ENCODE data around the gene MAGOH. TPM values are rescaled to one million over a fixed set of nuclear protein-coding genes. Genes with fewer than 3 reads are reported as not detected.
"Not testable (repeated sequence)": the region's sequence is repeated elsewhere in the genome, so short reads cannot be mapped to it uniquely, and the experiment has no call there.

The MAGOH gene
- total RNA-seq, 2 experiments from 2014 or later, result 90.9 to 91.4 TPM

- H3K4me3 Mint-ChIP-seq, result no peak overlapping the region
- no peaks in the 10 kb centered on the region for H3K4me1 Mint-ChIP-seq (ENCODE audit: low read depth)
- peaks cover 60% of the 10 kb centered on the region for H3K36me3 Mint-ChIP-seq (ENCODE audit: low read depth)
- DNase-seq (no peak), ATAC-seq (no peak)
- TF ChIP-seq CTCF (IDR thresholded peaks at IDR 0.05), result no peak
- no peak overlapping the region for H3K27ac Mint-ChIP-seq
- H3K9me3 Mint-ChIP-seq, result peaks cover 12% of the 10 kb centered on the region
- CTCF ChIA-PET, result interaction anchor here (1.5 kb wide), 1 partner anchor 22 kb away, joined by 5 read pairs; no protein-coding TSS in a partner anchor
- intact Hi-C loops (cut with micrococcal nuclease), result no loop called here
- H3K27me3 Mint-ChIP-seq, result no peaks in the 10 kb centered on the region
- POLR2A ChIA-PET, result interaction anchor here (1.1 kb wide), 1 partner anchor 12 kb away, joined by 5 read pairs; no protein-coding TSS in a partner anchor
These were observed 30.6 kb downstream of the MAGOH start for GRCh38 chr1:53207726-53208125.

- intact Hi-C loops (cut with micrococcal nuclease), result no loop called here
- Mint-ChIP-seq H3K4me3 (no peak overlapping the region), H3K27me3 (no peaks in the 10 kb centered on the region), H3K9me3 (peaks cover 12% of the 10 kb centered on the region), H3K36me3 (ENCODE audit: low read depth) (peaks cover 64% of the 10 kb centered on the region), H3K27ac (no peak overlapping the region), H3K4me1 (ENCODE audit: low read depth) (no peaks in the 10 kb centered on the region)
- DNase-seq (no peak), ATAC-seq (no peak)
- ChIA-PET CTCF (no interaction called here), POLR2A (interaction anchor here (1.1 kb wide), 1 partner anchor 13 kb away, joined by 5 read pairs; no protein-coding TSS in a partner anchor)
- TF ChIP-seq CTCF (IDR thresholded peaks at IDR 0.05), result no peak
These were observed 31.5 kb downstream of the MAGOH start for GRCh38 chr1:53206735-53207379.

- intact Hi-C loops (cut with micrococcal nuclease); H3K27ac Mint-ChIP-seq; ATAC-seq; H3K27me3 Mint-ChIP-seq; H3K4me3 Mint-ChIP-seq; POLR2A ChIA-PET; H3K4me1 Mint-ChIP-seq (ENCODE audit: low read depth); CTCF ChIA-PET: not testable (repeated sequence)
- Mint-ChIP-seq H3K36me3 (ENCODE audit: low read depth) (peaks cover 64% of the 10 kb centered on the region), H3K9me3 (peaks cover 12% of the 10 kb centered on the region)
- DNase-seq, result peak; percentile 34
These were observed 32.1 kb downstream of the MAGOH start for GRCh38 chr1:53206083-53206685.

DNA sequence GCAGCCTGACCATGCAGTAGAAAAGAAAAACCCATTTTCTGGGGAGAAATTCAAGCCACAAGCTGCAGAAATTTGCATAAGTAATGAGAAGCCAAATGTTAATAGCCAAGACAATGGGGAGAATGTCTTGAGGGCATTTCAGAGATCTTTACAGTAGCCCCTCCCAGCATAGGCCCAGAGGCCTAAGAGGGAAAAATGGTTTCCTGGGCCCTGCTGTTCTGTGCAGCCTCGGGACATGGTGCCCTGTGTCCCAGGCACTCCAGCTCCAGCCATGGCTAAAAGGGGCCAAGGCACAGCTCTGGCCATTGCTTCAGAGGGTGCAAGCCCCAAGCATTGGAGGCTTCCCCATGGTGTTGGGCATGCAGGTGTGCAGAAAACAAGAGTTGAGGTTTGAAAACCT, 32.8 kb downstream of the MAGOH start:
- H3K27ac Mint-ChIP-seq; ATAC-seq; CTCF ChIA-PET; H3K4me3 Mint-ChIP-seq; POLR2A ChIA-PET; intact Hi-C loops (cut with micrococcal nuclease); H3K4me1 Mint-ChIP-seq (ENCODE audit: low read depth); DNase-seq; H3K27me3 Mint-ChIP-seq: not testable (repeated sequence)
- H3K9me3 Mint-ChIP-seq, result peaks cover 12% of the 10 kb centered on the region
- peaks cover 64% of the 10 kb centered on the region for H3K36me3 Mint-ChIP-seq (ENCODE audit: low read depth)

DNA sequence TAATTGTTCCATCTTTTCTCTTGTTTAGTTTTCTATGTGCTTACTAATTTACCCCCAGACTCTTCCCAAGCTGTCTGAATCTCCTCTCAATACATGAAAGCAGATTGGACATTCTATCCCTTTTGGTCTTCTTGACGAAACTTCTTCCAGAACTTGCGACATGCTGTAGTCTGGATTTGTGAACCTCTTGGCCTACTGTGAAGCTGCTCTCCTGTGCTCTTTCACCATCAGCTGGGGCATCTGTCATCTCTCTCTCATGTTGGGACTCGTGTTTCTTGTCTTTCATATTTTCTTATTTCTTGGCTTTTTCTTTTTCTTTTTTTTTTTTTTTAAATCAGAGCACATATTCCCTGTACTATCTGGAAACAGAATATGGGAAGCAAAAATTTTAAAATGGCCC, 34.9 kb downstream of the MAGOH start:
- intact Hi-C loops (cut with micrococcal nuclease), result no loop called here
- Mint-ChIP-seq H3K36me3 (ENCODE audit: low read depth) (peaks cover 57% of the 10 kb centered on the region), H3K9me3 (peaks cover 12% of the 10 kb centered on the region), H3K4me3 (no peak overlapping the region), H3K27me3 (no peaks in the 10 kb centered on the region), H3K4me1 (ENCODE audit: low read depth) (peaks cover 6% of the 10 kb centered on the region), H3K27ac (no peak overlapping the region)
- DNase-seq, result no peak
- TF ChIP-seq CTCF (IDR thresholded peaks at IDR 0.05), result no peak
- ChIA-PET CTCF (no interaction called here), POLR2A (interaction anchor here (0.6 kb wide), 1 partner anchor 16 kb away, joined by 3 read pairs; no protein-coding TSS in a partner anchor)
- no peak for ATAC-seq

GRCh38 chr1:53198241-53198651, 40.1 kb downstream of the MAGOH start:
- DNase-seq (no peak), ATAC-seq (no peak)
- Mint-ChIP-seq H3K27me3 (no peaks in the 10 kb centered on the region), H3K36me3 (ENCODE audit: low read depth) (peaks cover 29% of the 10 kb centered on the region), H3K4me1 (ENCODE audit: low read depth) (peaks cover 27% of the 10 kb centered on the region), H3K4me3 (peak overlapping the region; percentile 99), H3K9me3 (no peaks in the 10 kb centered on the region), H3K27ac (peak overlapping the region; percentile 98)
- intact Hi-C loops (cut with micrococcal nuclease), result no loop called here
- no peak for TF ChIP-seq CTCF (IDR thresholded peaks at IDR 0.05)
- POLR2A ChIA-PET, result interaction anchor here (1.2 to 1.8 kb wide), 3 partner anchors 19 to 30 kb away, joined by 4 to 5 read pairs (median 5); partner anchors contain the start of gene CZIB
- CTCF ChIA-PET, result interaction anchor here (1.3 to 1.7 kb wide), 3 partner anchors 12 to 17 kb away, joined by 3 to 10 read pairs (median 3); no protein-coding TSS in a partner anchor
